ENCODE data around the gene NXPE2.

Gene NXPE2

GRCh38 chr11:114685097-114685496 lies 6.8 kb downstream of the NXPE2 start:
- DNase-seq (ENCODE audit: low read depth in 1 of 2, low spot score in 1 of 2): no peak
- no peak for TF ChIP-seq JUND (IDR thresholded peaks at IDR 0.05; ENCODE audit: low read depth)
- in situ Hi-C loops (cut with HindIII; ENCODE audit: low pct_unique_long_range_greater_than_20kb, low sequenced_read_pairs): no loop called here

- no peak for TF ChIP-seq JUND (IDR thresholded peaks at IDR 0.05; ENCODE audit: low read depth)
Observed at GRCh38 chr11:114705280-114706024, 27.1 kb downstream of the NXPE2 start.

GRCh38 chr11:114709960-114710359 lies 31.6 kb downstream of the NXPE2 start:
- TF ChIP-seq JUND (IDR thresholded peaks at IDR 0.05; ENCODE audit: low read depth): no peak
- in situ Hi-C loops (cut with HindIII; ENCODE audit: low pct_unique_long_range_greater_than_20kb, low sequenced_read_pairs): no loop called here
- no peak for DNase-seq (ENCODE audit: low read depth in 1 of 2, low spot score in 1 of 2)

More at GRCh38 chr11:114705280-114706024, 27.1 kb downstream of the NXPE2 start:
- in situ Hi-C loops (cut with HindIII; ENCODE audit: low pct_unique_long_range_greater_than_20kb, low sequenced_read_pairs): no loop called here
- DNase-seq (ENCODE audit: low read depth in 1 of 2, low spot score in 1 of 2): peak in 1 of 2 experiments; percentile 81

- in situ Hi-C loops (cut with HindIII; ENCODE audit: low pct_unique_long_range_greater_than_20kb, low sequenced_read_pairs): no loop called here
- DNase-seq (ENCODE audit: low read depth in 1 of 2, low spot score in 1 of 2): no peak
- TF ChIP-seq JUND (IDR thresholded peaks at IDR 0.05; ENCODE audit: low read depth): no peak
Observed at GRCh38 chr11:114713756-114714155, 35.4 kb downstream of the NXPE2 start.

- no peak for TF ChIP-seq JUND (IDR thresholded peaks at IDR 0.05; ENCODE audit: low read depth)
- no peak for DNase-seq (ENCODE audit: low read depth in 1 of 2, low spot score in 1 of 2)
- in situ Hi-C loops (cut with HindIII; ENCODE audit: low pct_unique_long_range_greater_than_20kb, low sequenced_read_pairs): no loop called here
Observed at GRCh38 chr11:114719562-114719961, 41.2 kb downstream of the NXPE2 start.

GRCh38 chr11:114724916-114725524 lies 46.7 kb downstream of the NXPE2 start:
- no peak for TF ChIP-seq JUND (IDR thresholded peaks at IDR 0.05; ENCODE audit: low read depth)
- in situ Hi-C loops (cut with HindIII; ENCODE audit: low pct_unique_long_range_greater_than_20kb, low sequenced_read_pairs): no loop called here
- no peak for DNase-seq (ENCODE audit: low read depth in 1 of 2, low spot score in 1 of 2)

GRCh38 chr11:114725623-114726022 lies 47.3 kb downstream of the NXPE2 start:
- in situ Hi-C loops (cut with HindIII; ENCODE audit: low pct_unique_long_range_greater_than_20kb, low sequenced_read_pairs): no loop called here

GRCh38 chr11:114736806-114737205 lies 58.5 kb downstream of the NXPE2 start:
- in situ Hi-C loops (cut with HindIII; ENCODE audit: low pct_unique_long_range_greater_than_20kb, low sequenced_read_pairs): no loop called here
- no peak for TF ChIP-seq JUND (IDR thresholded peaks at IDR 0.05; ENCODE audit: low read depth)
- DNase-seq (ENCODE audit: low read depth in 1 of 2, low spot score in 1 of 2): no peak

More at GRCh38 chr11:114725623-114726022, 47.3 kb downstream of the NXPE2 start:
- no peak for TF ChIP-seq JUND (IDR thresholded peaks at IDR 0.05; ENCODE audit: low read depth)
- no peak for DNase-seq (ENCODE audit: low read depth in 1 of 2, low spot score in 1 of 2)

GRCh38 chr11:114738954-114739353 lies 60.6 kb downstream of the NXPE2 start:
- in situ Hi-C loops (cut with HindIII; ENCODE audit: low pct_unique_long_range_greater_than_20kb, low sequenced_read_pairs): no loop called here
- TF ChIP-seq JUND (IDR thresholded peaks at IDR 0.05; ENCODE audit: low read depth): no peak
- peak; percentile 38 to 77 for DNase-seq (ENCODE audit: low read depth in 1 of 2, low spot score in 1 of 2)

- DNase-seq (ENCODE audit: low read depth in 1 of 2, low spot score in 1 of 2): no peak
- in situ Hi-C loops (cut with HindIII; ENCODE audit: low pct_unique_long_range_greater_than_20kb, low sequenced_read_pairs): no loop called here
Observed at GRCh38 chr11:114745150-114745671, 66.9 kb downstream of the NXPE2 start.

GRCh38 chr11:114746013-114746412 lies 67.7 kb downstream of the NXPE2 start:
- in situ Hi-C loops (cut with HindIII; ENCODE audit: low pct_unique_long_range_greater_than_20kb, low sequenced_read_pairs): no loop called here
- TF ChIP-seq JUND (IDR thresholded peaks at IDR 0.05; ENCODE audit: low read depth): no peak
- no peak for DNase-seq (ENCODE audit: low read depth in 1 of 2, low spot score in 1 of 2)

More at GRCh38 chr11:114745150-114745671, 66.9 kb downstream of the NXPE2 start:
- no peak for TF ChIP-seq JUND (IDR thresholded peaks at IDR 0.05; ENCODE audit: low read depth)

Measured in T47D (cell line).